Activated T-cell treated with anti-CD3 and anti-CD28 coated beads, Interleukin-2, amount 50 U/mL, for 1 hour (primary cell): ENCODE results near the gene SLC50A1.
A peak's percentile ranks its signal among the peaks of the same experiment; 100 is the strongest.

Experiments
- DNase-seq: peaks from one replicate; pipeline ENCODE4 v3.0.0-alpha.2; 2020

SLC50A1 gene

DNA sequence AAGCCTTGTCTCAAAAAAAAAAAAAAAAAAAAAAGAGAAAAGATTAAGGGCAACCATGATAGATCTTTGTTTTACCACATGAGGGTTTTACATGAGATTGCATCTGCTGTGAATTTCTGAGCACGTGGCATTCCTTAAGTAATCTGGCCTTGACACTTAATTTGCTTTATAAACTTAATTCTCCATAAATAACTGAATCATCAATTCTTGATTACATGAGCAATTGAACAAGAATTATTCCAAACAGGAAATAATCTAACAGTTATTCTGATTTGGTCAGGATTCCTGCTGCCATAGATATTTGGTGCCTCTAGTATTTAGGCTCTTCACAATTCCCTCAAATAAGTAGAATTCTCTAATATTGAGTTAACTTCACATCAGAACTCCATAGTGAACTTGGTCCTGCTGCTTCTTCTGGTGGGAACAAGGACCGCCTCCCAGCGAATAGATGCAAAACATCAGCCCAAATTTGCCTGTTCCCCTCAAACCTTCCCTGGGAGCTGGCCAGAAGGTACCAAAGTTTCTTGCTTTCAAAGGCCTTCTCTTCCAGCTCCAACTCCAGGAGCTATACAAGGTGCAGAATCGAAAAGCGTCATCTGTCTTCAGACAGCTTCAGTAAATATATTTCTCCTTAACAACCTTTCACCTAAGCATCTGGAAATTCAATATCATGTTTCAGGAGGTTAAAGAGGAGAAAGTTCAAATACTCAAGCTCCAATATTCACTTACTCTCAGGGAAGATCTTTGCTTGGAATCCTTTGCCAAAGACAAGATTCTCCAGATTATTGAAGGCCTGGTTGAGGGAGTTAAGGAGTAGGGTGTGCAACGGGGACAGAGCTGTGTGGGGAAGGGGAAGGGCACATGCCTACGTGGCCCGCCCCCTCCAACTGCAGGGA is 36.4 kb downstream of the SLC50A1 start:
- no peak for DNase-seq

GRCh38 chr1:155172732-155173477 is 37.3 kb downstream of the SLC50A1 start, which contains the start of gene KRTCAP2:
KRTCAP2 (minus strand) TSS chr1:155173304; CDS start chr1:155173224, 80 bp downstream.
- DNase-seq: peak; percentile 92

DNA sequence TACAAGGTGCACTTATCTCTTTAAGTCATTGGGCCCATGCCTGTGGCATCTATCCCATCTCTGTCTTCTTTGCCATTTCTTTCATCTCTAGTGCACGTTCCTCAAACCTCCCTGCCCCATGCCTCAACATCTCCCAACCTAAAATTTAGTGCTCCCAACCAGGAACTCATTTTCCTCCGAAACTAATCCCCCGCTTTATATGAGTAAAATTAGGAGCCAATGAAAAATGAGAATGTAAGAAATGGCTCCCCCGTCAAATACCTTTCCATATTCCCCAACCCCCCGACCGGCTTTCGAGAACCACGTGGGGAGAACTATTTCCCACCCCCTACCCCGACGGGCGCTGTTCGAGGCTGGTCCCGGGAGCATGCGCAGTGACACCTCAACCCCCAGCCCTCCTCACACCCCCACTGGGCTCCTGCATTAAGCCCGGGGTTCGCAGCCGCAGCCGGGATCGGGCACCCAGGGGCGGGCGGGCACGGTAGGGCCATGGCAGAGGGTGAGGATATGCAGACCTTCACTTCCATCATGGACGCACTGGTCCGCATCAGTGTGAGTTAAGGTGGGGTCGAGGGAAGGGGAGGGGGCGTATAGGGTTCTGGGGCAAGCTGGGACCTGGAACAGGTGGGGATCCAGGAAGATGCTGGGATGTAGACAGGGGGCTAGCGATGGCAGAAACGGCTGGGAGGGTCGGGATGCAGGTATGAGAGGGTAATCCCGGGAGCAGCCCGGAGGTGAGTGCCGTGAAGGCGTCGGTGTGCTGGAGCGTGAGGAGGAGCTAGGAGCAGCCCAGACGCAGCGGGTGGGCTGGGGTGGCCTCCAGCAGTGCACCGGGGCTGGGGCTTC is 38.0 kb downstream of the SLC50A1 start, which contains the start of gene TRIM46:
Gene TRIM46, plus strand, starts transcription at position 372 of the 846 bp plus-strand sequence. Its CDS starts 118 bp downstream, at position 490.
- peak; percentile 65 for DNase-seq

DNA sequence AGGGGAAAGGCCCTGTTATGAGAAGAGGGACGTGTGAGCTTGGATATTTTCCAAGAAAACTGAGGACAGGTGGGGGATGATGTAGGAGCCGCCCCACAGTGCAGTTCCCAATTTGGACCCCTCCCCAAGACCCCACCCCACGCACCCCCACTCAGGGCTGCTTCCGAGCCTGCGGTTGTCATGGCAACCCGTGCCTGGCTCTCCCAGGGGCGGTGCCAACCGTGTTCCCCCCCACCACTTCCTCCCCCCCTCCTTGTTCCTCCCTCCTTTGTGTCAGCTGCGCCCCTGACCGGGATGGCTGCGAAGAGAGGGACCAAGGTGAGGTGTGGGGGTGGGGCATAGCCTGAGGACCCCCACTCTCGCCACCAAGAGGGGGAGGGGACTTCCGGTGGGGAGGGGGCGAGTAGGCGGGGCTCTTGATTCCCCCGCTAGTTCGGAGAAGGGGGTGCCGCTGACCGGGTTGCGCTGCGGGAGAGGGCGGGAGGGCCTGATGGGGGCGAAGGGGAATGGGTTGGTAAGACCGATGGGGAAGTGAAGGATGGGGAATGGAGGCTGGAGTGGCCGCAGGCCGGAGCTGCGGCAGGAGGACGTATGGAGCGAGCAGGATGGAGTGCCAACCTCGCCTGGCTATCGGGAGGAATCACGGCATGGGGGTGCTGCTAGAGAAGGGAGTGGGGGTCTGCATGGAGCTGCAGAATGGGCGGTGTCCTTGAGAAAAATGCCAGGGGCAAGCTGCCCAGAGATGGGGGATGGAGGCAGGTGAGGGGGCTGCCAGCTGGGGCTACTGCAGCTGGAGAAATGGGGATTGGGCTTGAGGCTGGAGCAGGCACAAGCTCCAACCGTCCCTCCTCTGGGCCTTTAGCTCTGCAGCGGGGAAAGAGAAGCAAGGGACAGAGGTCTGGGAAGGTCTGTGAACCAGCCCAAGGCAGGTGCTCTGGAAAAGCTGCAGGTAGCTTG is 39.0 kb downstream of the SLC50A1 start:
- DNase-seq: peak; percentile 62

GRCh38 chr1:155175281-155175926 is 39.8 kb downstream of the SLC50A1 start:
- DNase-seq: peak; percentile 20

- peak; percentile 38 for DNase-seq
Measured at GRCh38 chr1:155175927-155176371, 40.3 kb downstream of the SLC50A1 start.

- DNase-seq: peak; percentile 86
Measured at GRCh38 chr1:155176544-155177071, 41.0 kb downstream of the SLC50A1 start.

GRCh38 chr1:155177192-155177917 is 41.7 kb downstream of the SLC50A1 start:
- peak; percentile 15 for DNase-seq

GRCh38 chr1:155177918-155178281 is 42.2 kb downstream of the SLC50A1 start:
- peak; percentile 14 for DNase-seq

DNA sequence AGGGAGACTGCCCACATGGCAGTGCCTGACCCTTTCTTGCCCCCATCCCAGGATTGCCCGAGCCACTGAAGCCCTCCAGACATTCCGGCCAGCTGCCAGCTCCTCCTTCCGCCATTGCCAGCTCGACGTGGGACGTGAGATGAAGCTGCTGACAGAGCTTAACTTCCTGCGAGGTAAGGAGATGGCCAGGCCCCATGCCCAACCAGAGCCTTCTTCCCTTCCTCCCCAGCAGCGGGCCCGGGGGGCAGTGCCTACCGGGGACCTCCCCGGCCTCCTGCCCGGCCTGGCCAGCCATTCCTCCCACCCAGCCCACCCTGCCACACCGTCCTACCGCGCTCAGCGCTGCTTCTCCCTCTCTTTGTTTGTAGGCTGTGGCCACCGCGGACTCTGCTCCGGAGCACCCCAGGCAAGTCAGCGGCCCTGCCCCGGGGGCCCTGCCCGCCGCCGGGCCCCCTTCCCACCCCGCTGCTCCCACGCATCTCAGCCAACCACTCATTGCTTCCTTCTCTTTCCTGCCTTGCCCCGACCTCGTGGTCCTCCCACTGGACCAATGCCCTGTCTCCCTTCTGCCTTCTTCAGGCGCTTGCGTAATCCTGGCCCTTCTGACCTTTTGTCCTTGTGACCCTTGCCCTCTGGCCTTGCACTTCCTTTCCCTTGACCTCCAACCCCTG is 42.9 kb downstream of the SLC50A1 start:
- DNase-seq: no peak

DNA sequence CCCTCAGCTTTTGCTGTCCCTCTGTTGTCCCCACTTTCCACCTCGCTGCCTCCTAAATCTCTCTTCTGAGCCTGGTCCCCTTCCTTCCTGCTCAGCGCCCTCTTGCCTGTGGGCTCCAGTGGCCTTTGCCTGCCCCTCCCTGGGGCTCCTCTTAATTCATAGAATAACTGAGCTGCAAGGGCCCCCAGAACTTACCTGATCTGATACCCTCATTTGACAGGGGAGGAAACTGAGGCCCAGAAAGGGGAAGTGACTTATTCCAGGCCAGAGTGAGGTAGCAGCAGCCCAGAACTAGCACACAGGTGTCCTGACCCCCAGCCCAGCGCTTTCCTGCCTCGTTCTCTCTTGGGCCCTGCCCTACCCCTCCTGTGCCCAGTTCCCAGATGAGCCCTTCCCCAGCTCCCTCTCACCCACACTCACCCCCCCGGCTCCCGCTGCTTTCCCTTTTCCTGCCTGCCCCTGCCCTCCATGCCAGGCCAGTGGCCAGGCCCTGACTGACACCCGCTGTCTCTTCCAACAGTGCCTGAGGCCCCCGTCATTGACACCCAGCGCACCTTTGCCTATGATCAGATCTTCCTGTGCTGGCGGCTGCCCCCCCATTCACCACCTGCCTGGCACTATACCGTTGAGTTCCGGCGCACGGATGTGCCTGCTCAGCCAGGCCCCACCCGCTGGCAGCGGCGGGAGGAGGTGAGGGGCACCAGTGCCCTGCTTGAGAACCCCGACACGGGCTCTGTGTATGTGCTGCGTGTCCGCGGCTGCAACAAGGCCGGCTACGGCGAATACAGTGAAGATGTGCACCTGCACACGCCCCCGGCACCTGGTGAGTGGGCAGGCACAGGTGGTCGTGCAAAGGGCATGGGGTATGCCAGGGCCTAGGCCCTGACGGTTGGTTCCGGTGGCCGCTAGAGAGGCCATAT is 43.7 kb downstream of the SLC50A1 start:
- peak; percentile 11 for DNase-seq

DNA sequence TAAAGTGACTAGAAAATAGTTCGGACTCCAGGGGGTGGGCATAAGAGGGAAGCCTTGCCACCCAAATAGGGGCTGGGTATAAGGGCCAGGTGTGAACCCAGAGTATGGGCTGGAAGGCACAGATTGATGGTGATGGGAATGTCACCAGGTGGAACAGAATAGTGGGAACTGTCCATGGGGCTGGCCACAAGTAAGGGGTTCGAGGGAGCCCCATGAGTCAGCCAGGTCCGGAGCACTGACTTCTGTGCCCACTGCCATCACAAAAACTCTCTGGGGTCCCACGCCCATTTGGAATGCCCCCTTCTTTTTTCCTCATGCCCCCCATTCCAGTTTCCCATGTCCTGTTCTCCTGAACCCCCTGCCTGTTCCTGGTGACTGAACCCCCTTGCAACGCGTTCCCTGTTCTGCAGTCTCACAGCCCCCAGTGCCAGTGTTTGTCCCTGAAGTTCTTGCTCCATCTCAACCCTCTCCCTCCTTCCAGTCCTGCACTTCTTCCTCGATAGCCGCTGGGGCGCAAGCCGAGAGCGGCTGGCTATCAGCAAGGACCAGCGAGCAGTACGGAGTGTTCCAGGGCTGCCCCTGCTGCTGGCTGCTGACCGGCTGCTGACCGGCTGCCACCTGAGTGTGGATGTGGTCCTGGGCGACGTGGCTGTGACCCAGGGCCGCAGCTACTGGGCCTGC is 45.9 kb downstream of the SLC50A1 start:
- no peak for DNase-seq

DNA sequence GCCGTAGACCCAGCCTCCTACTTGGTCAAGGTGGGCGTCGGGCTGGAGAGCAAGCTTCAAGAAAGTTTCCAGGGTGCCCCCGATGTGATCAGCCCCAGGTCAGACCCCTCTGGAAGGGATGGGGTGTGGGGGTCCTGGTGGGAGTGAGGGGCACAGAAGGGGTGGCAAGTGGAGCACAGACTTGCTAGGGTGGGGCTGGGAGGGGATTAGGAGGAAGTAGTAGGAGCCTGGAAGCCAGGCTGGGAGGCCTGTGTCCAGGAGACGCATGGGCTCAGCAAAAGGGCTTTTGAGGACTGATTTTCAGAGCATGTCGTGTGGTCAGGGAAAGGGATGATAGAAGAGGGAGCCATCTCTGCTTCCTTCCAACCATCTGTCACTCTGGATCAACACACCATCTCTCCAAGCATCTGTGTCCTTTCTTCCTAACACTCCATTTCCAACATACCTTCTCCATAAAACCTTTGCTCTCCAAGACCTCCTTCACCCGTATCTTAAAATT is 46.4 kb downstream of the SLC50A1 start:
- DNase-seq: no peak

- no peak for DNase-seq
Measured at GRCh38 chr1:155183775-155184221, 48.1 kb downstream of the SLC50A1 start.

DNA sequence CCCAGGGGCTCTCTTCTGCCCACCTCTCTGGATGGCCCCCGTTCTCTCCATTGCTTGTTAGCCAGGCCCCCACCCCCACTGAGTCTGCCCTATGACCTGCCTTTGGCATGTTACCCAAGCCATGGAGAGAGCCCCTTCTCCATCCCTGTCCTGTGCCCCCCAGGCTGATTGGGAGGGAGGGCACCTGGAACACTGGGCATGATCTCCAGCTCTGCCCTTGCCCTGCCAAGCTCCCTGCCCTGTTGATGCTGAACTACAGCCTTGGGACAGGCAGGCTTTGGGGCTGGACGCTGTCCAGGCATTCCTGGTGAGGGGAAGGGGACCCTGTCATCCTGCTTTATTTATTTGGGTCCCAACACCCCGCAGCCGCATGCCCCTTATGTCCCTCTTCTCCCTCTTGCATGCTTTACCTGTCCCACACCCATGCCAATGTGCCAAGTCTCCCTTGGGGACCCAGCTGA is 48.7 kb downstream of the SLC50A1 start:
- DNase-seq: no peak

GRCh38 chr1:155184835-155185782 is 49.5 kb downstream of the SLC50A1 start:
- no peak for DNase-seq
